ENCODE data around the gene TBX10. TPM values are rescaled to one million over a fixed set of nuclear protein-coding genes. Genes with fewer than 3 reads are reported as not detected.

The TBX10 gene
- total and polyA plus RNA-seq, 7 donors, result 0.01 TPM; not detected in 6

DNA sequence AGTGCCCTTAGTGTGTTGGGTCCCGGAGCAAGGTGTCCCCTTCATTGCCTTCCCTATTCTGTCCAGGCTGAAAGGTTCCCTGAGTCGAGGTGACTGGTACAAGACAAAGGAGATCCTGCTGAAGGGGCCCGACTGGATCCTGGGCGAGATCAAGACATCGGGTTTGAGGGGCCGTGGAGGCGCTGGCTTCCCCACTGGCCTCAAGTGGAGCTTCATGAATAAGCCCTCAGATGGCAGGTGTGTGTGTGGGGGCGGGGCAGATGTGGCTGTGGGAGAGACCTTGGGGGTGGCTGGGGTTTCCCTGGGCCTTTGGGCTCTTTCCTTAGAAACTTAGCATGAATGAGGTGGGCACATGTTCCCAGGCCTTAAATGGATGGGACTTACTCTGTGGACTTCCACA lies 31.1 kb downstream of the TBX10 start:
- 90 to 95% (median 93%) methylated on average over 8 of the region's 8 CpGs for WGBS, 3 donors
- DNase-seq (peak in 1 of 2 donors; percentile 50), ATAC-seq (no peak)
- H3K36me3 ChIP-seq (ENCODE audit: insufficient read depth in 1 of 2, low read depth in 1 of 2), result peaks cover 14 to 55% of the 10 kb centered on the region in 2 donors
- H3K4me1 ChIP-seq, result peaks cover 27% of the 10 kb centered on the region
- no peaks in the 10 kb centered on the region for H3K9me3 ChIP-seq
- H3K4me3 ChIP-seq, result no peak overlapping the region
- TF ChIP-seq, protein P1, sequence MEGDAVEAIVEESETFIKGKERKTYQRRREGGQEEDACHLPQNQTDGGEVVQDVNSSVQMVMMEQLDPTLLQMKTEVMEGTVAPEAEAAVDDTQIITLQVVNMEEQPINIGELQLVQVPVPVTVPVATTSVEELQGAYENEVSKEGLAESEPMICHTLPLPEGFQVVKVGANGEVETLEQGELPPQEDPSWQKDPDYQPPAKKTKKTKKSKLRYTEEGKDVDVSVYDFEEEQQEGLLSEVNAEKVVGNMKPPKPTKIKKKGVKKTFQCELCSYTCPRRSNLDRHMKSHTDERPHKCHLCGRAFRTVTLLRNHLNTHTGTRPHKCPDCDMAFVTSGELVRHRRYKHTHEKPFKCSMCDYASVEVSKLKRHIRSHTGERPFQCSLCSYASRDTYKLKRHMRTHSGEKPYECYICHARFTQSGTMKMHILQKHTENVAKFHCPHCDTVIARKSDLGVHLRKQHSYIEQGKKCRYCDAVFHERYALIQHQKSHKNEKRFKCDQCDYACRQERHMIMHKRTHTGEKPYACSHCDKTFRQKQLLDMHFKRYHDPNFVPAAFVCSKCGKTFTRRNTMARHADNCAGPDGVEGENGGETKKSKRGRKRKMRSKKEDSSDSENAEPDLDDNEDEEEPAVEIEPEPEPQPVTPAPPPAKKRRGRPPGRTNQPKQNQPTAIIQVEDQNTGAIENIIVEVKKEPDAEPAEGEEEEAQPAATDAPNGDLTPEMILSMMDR (IDR thresholded peaks at IDR 0.05), result no peak
- H3K27ac ChIP-seq, result no peak overlapping the region
- intact Hi-C loops (cut with DNase I), result loop anchor here in 1 of 2 donors (5.0 kb wide), 1 partner anchor 36 kb away; no protein-coding TSS in a partner anchor
- H3K27me3 ChIP-seq (ENCODE audit: insufficient read depth in 3 of 3, low read length in 2 of 3), result no peaks in the 10 kb centered on the region

DNA sequence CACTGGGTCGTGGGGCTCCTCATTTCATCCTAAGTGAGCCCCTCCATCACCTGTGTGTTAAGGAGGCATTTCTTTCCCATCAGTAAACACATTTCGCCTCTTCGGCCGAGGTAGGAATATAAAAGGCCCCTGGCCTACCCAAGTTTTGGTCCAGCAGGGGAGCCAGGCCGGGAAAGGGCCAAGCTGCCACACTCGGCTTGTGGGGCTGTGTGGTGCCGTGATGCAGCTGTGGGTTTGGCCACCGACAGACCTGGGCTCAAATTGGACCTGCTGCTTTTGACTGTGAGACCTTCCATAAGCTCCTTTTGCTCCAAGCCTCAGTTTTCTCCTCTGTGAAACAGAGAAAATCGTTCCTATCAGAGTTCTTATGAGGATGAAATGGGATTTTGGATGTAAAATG lies 32.1 kb downstream of the TBX10 start:
- intact Hi-C loops (cut with DNase I), result loop anchor here in 1 of 2 donors (5.0 kb wide), 1 partner anchor 35 kb away; no protein-coding TSS in a partner anchor
- no peak for ATAC-seq
- peak overlapping the region; percentile 87 for H3K4me3 ChIP-seq
- no peaks in the 10 kb centered on the region for H3K27me3 ChIP-seq (ENCODE audit: insufficient read depth in 3 of 3, low read length in 2 of 3)
- 30 to 35% (median 34%) methylated on average over 9 of the region's 9 CpGs for WGBS, 3 donors
- TF ChIP-seq, protein P1 (IDR thresholded peaks at IDR 0.05), result no peak
- peaks cover 14 to 45% of the 10 kb centered on the region in 2 donors for H3K36me3 ChIP-seq (ENCODE audit: insufficient read depth in 1 of 2, low read depth in 1 of 2)
- peaks cover 27% of the 10 kb centered on the region for H3K4me1 ChIP-seq
- peak overlapping the region; percentile 88 for H3K27ac ChIP-seq
- no peaks in the 10 kb centered on the region for H3K9me3 ChIP-seq
- DNase-seq, result no peak

DNA sequence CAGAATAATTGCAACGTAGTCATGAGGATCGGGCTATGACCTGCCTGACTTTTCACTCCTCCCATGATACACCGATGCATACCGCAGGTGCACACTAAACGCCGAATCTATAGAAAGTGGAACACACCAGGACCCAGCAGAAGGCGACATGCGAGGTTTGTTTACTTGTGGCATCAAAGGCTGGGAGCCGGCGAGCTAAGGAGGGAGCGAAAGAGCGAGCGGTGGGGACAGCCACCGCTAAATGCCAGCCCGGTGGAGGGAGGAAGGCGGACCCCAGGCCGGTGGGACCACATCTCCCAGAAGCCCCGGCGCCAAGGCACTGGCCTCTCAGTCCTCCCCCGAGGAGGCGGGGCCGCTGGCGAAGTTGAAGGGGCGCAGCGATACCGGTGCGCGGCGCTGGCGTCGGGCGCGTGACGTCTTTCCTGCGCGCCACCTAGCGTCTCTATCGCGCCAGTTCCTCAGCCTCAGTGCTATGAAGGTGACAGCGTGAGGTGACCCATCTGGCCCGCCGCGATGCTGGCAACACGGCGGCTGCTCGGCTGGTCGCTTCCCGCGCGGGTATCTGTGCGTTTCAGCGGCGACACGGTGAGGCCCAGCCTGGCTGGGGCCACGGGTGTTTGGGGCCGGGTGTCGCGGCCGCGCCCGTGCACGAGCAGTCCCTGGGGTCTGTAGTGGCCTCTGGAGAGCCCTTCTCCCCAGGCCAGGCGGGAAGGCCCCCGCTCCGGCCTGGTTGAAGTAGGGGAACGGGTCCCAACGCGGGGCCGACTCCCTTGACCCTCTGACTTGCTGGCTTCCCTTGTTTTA lies 32.9 kb downstream of the TBX10 start, which contains the start of gene NDUFV1:
NDUFV1 (plus strand) TSS at position 445 of the 804 bp plus-strand sequence; CDS start at position 514, 69 bp downstream.
- peaks cover 14 to 37% of the 10 kb centered on the region in 2 donors for H3K36me3 ChIP-seq (ENCODE audit: insufficient read depth in 1 of 2, low read depth in 1 of 2)
- peak within 1 kb of the TSS; percentile 87 for H3K4me3 ChIP-seq
- TF ChIP-seq, protein P1 (IDR thresholded peaks at IDR 0.05), result peak; percentile 61
- no peaks in the 10 kb centered on the region for H3K27me3 ChIP-seq (ENCODE audit: insufficient read depth in 3 of 3, low read length in 2 of 3)
- H3K4me1 ChIP-seq, result peaks cover 27% of the 10 kb centered on the region
- WGBS, 3 donors, result 0 to 1% (median 1%) methylated on average over 67 to 69 of the region's 69 CpGs
- intact Hi-C loops (cut with DNase I), result loop anchor here in 1 of 2 donors (5.0 kb wide), 1 partner anchor 34 kb away; no protein-coding TSS in a partner anchor
- peak within 1 kb of the TSS; percentile 88 for H3K27ac ChIP-seq
- DNase-seq (peak; percentile 98 to 99), ATAC-seq (peak; percentile 98 to 99 (median 98))
- H3K9me3 ChIP-seq, result no peaks in the 10 kb centered on the region

DNA sequence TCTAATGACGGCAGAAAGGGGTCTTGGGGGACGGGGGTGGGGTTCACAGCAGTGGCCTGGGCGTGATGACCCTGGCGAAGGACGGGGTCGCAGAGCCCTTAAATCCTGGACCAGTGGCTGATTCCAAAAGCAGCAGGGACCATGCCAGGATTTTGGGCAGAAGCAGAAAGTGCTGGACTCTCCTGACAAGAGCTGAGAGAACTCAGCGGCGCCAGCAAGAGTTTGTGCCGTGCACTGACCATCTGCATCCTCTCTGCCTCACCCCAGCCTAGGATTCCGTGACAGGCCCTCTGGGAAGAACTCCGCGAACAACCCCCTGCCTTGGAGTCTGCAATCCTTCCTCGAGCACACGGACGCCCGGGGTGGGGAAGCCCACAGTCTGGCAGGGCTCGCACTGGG lies 33.5 kb downstream of the TBX10 start:
- peak; percentile 12 to 48 (median 34) for ATAC-seq
- Histone ChIP-seq H3K27ac (peak overlapping the region; percentile 88), H3K4me3 (peak overlapping the region; percentile 87), H3K36me3 (ENCODE audit: insufficient read depth in 1 of 2, low read depth in 1 of 2) (peaks cover 10 to 31% of the 10 kb centered on the region in 2 donors), H3K27me3 (ENCODE audit: insufficient read depth in 3 of 3, low read length in 2 of 3) (no peaks in the 10 kb centered on the region), H3K4me1 (peaks cover 27% of the 10 kb centered on the region), H3K9me3 (no peaks in the 10 kb centered on the region)
- 24 to 31% (median 28%) methylated on average over 17 of the region's 17 CpGs for WGBS, 3 donors
- intact Hi-C loops (cut with DNase I), result loop anchor here in 1 of 2 donors (5.0 kb wide), 1 partner anchor 34 kb away; no protein-coding TSS in a partner anchor
- DNase-seq, result peak in 1 of 2 donors; percentile 40
- TF ChIP-seq, protein P1 (IDR thresholded peaks at IDR 0.05), result no peak

Measured in psoas muscle (tissue), 8 donors.